ENCODE data around the gene KCNAB1.
A peak's percentile ranks its signal among the peaks of the same experiment; 100 is the strongest.

KCNAB1 gene

GRCh38 chr3:156377718-156378117 is 257.3 kb downstream of the KCNAB1 start:
- DNase-seq, result no peak

DNA sequence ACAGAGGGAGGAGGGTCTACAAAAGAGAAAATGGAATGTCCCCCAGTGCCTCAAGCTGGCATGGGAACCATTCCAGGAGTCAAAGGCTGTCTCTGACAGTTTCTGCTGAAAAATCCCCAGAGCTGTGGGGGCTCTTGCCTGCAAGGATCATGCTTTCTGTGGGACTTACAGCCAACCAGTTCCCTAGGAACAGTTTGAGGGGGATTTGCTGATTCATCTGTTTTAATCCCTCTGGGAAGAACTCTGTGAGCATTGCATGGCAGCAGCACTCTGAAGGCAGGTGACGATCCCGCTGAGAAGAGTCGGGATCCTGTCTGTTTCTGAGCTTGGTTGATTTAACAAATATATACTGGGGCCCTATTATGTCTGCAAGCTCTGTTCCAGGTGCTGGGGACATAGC is 258.5 kb downstream of the KCNAB1 start:
- no peak for DNase-seq

DNA sequence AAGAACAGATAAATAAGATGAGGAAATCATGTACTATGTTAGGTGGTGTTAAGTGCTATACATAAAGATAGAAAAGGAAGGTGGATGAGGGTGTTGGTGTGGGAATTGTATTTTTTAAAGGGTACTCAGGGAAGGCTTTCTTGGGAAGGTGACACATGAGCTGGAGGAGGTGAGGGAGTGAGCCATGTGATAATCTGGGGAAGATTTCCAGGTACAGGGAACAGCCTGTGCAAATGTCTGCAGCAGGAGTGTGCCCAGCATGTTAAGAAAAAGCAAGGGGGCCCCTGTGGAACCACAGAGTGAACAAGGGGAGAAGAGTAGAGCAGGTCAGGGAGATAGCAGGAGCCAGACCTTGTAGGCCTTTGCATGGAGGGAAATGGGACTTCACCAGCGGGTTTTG is 258.9 kb downstream of the KCNAB1 start:
- no peak for DNase-seq

GRCh38 chr3:156381253-156381652 is 260.9 kb downstream of the KCNAB1 start:
- DNase-seq, result no peak

- peak; percentile 9 for DNase-seq
Observed at GRCh38 chr3:156382458-156383346, 262.3 kb downstream of the KCNAB1 start.

- DNase-seq, result no peak
Observed at GRCh38 chr3:156383441-156384025, 263.2 kb downstream of the KCNAB1 start.

DNA sequence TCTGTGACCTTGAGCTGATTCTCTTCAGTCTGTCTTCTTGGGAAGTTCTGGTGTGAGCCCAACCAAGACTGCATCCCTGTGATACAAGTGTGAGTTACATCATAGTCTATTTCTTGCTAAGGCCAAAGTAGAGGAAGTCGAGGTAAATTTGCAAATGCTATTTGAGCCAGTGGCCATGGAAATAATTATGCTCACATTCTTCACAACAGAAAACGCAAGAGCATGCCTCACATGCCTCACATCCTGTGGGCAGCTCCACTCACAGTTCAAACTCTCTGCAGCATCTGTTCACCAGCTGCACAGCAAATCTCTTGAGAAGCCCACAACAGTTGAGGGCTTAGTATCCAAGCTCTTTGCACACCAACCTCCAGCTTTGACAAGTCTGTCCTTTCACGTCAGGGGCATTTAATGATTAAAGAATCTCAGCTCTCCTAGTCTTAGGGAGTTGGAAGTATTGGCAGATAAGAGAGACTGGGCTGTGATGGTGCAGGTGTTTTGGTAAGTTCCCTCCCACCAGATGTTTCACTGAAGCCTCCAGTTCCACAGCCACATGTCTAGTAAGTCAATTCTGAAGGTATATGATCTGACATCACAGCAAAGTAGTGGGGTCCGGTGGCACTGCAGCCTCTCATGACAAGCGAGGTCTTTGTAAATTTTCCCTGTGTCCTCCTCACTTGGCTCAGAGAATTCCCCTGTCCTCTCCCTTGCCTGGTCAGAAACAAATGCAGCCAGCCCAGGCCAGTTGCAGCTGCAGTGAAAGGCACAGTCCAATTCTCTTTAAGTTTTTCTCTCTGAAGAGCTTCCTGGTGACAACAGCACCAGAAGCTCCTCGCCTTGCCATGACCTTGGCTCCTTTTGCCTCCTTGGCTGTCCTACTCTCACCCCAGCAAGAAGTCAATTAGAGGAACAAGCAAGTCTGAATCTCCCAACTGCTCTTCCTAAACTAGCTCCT is 268.4 kb downstream of the KCNAB1 start:
- no peak for DNase-seq

DNA sequence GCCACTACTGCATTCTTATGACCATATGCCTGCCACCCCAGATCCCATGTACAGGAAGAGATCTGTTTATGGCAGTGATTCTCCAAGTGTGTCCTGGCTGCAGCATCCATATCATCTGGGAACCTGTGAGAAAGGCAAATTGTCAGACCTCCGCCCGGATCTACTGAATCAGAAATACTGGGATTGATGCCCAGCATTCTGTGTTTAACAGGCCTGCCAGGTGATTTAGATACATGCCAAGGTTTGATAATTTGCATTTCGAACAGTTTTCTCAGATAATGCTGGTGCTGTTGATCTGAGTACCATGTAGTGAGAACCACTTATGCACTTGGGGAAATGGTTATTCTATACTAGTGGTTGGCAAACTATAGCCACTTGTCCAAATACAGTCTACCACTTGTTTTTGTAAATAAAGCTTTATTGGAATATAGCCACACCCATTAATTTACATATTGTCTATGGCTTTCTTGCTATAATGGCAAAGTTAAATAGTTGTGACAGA is 269.1 kb downstream of the KCNAB1 start:
- DNase-seq, result peak; percentile 32

DNA sequence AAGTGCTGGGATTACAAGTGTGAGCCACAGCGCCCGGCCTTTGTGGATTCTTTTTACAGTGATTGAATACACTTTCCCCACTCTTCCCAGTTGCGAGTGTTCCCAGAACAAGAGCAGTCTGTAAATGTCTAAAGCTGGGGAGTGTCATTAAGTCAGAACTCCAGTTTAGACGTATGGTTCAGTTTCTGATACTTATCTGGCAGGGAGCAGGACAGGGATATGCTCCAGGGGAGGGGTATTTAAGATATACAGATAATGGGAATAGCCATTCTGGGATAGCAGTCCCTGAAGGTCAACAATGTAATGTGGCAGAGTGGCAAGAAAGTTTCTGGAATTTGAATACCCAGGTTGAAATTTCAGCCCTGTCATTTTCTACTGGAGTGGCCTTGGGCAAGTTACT is 270.5 kb downstream of the KCNAB1 start:
- DNase-seq, result no peak

GRCh38 chr3:156395961-156396710 is 275.8 kb downstream of the KCNAB1 start:
- no peak for DNase-seq

DNA sequence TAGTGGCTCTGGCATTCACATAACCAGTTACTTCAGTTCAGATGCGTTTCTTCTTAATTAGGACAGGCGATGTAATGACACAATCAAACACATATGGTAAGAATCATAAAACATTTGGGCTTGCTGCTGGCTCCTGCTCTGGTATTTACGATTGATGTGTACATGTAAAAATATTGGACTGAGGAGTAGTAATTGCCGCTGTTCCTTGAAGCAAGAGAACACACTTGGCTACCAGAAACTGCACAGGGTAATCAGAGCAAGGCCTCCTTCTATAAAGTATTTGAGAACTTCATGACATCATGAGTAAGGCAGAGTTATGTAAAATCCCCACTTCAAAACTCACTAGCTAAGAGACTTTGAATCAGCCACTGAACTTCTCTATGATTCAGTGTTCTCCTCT is 276.5 kb downstream of the KCNAB1 start:
- DNase-seq, result no peak

DNA sequence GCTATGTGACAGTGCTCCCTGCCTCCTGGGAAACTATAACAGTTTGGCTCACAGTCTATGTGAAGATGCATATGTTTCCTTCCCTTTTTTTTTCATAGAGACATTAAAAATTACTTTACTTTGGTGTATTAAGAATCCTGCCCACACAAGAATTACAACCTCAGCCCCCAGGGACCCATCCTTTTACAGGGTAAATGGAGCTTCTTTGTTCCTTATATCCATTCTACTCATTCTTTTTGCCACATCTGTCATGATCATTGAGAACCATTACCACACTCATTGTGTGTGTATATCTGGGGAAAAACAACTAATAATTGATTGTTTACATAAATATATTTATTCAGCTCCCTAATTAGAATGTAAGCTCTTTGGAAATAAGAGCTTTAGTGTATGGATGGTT is 277.2 kb downstream of the KCNAB1 start:
- no peak for DNase-seq

GRCh38 chr3:156400062-156400461 is 279.7 kb downstream of the KCNAB1 start:
- DNase-seq, result no peak

DNA sequence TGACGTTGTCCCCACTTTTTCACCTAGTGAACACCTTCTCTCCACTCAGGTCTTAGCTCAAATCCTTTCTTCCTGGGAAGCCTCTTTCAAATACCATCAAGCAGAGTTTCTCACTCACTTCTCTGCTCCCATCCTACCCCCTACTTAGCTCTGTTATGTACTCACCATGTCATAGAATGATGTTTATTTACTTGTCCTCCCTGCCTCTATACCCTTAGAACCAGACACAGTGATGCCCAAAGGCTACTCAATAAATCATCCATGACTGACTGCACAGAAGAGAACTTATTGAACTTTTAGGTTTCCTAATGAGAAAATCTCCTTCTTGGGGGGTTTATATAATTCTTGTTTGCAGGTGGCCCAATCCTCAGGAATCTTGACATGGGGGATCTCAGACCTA is 280.4 kb downstream of the KCNAB1 start:
- no peak for DNase-seq

- DNase-seq, result no peak
Observed at GRCh38 chr3:156404217-156404616, 283.8 kb downstream of the KCNAB1 start.

GRCh38 chr3:156406393-156406792 is 286.0 kb downstream of the KCNAB1 start:
- DNase-seq, result no peak

DNA sequence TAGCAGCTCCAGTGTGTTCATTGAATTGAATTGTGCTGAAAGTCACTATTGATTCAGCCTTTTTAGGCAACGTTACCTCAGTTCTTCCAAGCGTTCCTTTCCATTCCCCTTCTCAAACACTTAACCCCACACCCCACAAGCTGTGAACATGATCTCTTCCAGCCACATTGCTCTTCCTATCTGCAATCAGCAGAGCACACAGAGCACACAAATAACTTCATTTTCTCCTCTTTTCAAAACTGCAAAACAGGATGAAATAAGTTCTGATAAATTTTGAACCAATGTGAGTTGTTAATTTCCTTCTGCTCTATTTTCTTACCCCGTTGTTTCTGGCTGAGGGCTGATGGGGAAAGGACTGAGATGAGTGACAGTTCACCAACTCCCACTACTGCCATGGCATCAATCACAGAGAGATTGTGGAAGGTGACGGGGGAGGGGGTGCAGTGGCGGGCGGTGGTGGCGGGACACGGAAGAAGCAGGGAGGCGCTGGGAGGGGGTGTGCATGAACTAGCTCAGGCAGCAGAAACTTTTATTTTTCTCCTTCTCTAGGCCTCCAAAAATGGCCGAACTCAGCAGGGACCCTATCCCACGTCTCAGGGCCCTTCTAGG is 287.3 kb downstream of the KCNAB1 start:
- no peak for DNase-seq

- no peak for DNase-seq
Observed at GRCh38 chr3:156409694-156410093, 289.3 kb downstream of the KCNAB1 start.

- DNase-seq, result no peak
Observed at GRCh38 chr3:156412600-156412999, 292.2 kb downstream of the KCNAB1 start.

DNA sequence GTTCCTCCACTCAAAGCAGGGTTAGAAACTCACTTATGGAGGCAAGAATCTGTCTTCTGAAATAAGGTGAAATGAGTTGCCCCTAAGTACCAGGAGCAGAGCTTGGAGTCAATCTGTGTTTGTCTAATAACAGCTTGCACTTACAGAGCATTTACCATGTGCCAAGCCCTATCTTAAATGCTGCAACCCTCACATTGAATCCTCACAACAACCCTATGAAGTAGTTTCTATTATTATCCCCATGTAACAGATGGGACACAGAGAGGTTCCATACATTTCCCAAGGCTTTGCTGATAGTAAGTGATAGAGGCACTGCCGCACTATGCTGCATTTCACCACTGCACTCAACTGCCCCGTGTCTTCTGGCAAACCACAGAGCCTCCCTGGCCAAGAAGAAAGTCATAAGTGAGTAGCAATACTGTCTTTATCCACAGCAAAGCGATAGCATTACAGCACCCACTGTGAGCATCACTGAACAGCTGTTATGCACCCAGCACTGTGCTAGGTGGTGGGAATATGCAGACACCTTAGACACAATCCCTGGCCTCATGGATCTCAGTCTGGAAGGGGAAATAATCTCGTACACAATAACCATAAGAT is 293.0 kb downstream of the KCNAB1 start:
- DNase-seq, result no peak

DNA sequence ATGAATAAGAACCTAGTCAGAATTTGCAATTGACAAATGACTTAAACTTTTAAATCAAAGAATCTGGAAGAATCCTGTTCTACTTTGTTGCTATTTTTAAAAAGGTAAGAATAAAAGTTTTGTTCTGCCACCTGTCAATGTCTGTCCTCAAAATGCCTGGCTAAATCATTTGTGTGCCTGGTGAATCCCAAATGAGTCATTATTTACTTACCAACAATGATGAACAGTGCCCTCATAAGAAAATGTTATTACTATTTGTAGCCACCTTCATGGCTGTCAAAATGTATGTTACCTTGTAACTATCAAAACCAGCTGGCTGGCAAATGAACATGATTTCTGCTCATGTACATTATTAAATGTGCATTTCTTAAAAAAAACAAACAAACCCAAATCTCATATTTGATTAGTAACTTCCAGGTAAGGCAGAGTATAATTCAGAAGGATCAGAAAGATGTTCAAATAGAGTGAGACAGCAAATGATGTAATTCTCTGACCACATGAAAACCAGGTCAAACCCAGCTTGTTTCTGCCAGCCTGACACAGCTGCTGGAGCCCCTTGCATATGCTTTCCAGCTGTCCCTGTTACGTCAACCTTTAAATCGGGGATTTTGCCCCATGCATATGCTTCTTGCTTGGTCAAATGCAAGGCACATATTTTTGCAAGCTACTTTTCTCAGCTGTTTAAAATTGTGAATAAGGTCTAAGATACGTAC is 296.6 kb downstream of the KCNAB1 start:
- DNase-seq, result no peak

Measured in NCI-H345 (cell line).